Limb (tissue), 2 donors: ENCODE measurements around the gene KRTDAP.

Source experiments
- DNase-seq, 2 donors: peaks; one replicate each; pipeline ENCODE4 v3.0.0-alpha.2; 2016; ENCODE audit errors: extremely low spot score in 2 of 2

KRTDAP gene

GRCh38 chr19:35490364-35490763 lies at the start of gene KRTDAP:
TSS of gene KRTDAP (minus strand) at chr19:35490464. CDS start at chr19:35490442, 22 bp downstream.
- DNase-seq = no peak

GRCh38 chr19:35539850-35540249 lies 49.6 kb upstream of the KRTDAP start:
- no peak for DNase-seq

DNA sequence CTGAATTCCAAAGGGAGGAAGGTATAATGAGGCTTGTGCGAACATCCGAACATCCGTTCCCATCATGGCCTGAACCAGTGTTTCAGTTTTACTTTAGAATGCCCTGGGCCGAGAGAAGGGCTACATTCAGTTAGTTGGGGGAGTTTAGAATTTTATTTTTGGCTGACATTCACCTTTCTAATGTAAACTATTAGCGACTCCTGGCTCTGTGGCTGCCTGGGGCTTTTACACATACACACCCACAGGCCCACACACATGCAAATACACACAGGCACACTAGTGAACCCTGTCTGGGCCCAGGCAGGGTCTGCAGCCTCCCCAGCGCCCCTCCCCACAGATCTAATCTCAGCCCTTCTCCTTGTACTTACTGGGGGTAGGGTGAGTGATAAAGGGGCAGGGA lies 49.0 kb upstream of the KRTDAP start:
- no peak for DNase-seq

- no peak for DNase-seq
These were observed 44.7 kb upstream of the KRTDAP start for GRCh38 chr19:35534803-35535480.

DNA sequence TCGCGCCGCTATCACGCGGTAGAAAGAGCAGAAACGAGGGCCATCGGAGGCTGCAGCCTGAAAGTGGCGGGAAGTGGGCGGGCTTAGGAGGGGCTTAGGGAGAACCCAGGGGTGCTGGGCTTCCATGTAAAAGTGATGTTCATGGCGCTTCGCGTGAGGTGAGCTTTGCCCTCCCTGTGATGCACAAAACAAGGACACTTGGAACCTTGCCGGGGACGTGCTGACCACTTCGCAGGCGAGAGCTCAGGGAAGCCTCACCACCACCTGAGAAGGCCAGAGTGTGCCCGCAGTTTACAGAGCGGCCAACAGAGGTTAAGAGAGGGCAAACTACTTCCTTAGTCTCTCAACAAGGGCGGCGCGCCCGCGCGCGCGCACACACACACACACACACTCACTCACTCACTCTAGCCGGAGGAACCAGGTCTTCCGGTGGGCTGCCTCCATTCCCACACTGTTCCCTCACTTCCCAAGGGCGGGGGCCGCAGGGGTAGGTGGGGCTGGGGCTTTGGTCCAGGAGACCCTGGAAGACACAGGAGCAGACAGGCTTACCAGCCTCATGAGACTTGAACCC lies 43.6 kb upstream of the KRTDAP start:
- no peak for DNase-seq

DNA sequence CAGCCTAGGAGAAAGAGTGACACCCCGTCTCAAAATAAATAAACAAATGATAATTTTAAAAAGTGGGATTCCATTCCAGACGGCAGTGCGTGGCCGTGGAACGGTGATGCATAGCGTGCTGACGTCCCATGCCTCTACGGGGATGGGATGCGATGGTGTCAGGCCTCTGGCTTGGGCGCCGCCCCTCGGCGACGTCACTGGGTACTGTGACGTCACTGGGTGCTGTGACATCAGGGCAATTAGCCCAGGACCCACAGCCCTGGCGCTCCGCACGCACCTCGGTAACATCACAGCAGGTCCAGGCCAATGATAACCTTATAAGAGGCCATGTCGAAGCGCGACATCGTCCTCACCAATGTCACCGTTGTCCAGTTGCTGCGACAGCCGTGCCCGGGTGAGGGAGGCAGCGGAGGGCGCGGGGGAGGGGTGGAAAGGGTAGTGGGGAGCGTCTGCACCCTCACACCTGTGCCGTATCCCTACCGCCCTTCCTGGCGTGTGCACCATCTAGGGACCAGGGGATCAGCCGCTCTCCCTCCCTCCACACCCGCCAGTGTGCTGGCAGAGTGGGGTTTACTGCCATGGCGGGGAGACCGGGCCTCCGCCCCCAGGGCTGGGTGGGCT lies 43.0 kb upstream of the KRTDAP start, which contains the start of gene GAPDHS:
GAPDHS (plus strand) TSS at position 256 of the 621 bp plus-strand sequence; CDS start at position 328, 72 bp downstream.
- DNase-seq = no peak

- DNase-seq = no peak
These were observed 41.0 kb upstream of the KRTDAP start for GRCh38 chr19:35531291-35531690.

DNA sequence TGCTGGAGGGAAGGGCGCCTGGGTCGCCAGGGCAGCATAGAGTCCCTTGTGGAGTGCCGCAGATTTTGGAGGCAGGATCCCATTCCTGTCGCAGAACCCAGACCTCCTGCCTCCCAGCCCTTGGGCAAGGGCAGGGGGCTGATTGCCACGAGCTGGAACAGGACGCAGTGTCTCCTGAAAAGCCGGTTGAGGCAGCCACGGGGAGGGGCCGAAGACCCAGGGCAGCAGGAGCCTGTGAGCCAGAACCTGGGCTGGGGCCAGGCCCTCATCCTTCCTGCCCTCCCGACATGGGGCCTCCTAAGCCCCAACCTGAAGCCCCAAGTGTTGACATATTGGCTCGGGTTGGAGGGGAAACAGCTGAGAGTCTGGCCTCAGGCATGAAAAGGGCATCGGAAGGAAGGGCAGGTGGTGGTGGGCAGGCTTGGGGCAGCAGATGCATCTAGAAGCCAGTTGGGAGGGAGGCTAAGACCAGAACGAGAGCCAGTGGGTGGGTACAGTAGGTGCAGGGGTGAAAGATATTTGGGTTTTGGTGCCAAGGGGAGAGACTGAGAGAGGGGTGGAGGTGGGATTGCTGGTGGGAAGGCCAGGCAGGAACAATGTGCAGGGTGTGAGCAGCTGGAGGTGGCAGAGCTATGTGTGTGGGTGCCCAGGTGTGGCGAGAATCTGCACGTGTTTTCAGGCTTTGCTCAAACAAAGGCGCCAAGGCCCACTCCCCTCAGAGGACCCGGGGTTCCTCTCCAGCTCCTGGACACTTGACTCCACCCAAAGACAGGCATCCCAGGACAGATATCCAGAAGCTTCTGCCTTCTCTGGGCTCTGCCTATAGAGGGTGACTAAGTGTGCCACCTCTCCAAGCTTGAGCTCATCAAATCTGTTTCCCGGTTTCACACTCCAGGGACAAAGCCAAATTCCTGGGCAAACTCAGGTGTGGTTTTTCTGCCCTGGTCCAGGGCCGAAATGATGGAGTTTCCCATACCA lies 39.3 kb upstream of the KRTDAP start:
- no peak for DNase-seq

GRCh38 chr19:35528218-35529038 lies 38.2 kb upstream of the KRTDAP start, which contains the start of gene SBSN:
TSS of gene SBSN (minus strand) at chr19:35528311. CDS start at chr19:35528281, 30 bp downstream.
- DNase-seq = no peak

DNA sequence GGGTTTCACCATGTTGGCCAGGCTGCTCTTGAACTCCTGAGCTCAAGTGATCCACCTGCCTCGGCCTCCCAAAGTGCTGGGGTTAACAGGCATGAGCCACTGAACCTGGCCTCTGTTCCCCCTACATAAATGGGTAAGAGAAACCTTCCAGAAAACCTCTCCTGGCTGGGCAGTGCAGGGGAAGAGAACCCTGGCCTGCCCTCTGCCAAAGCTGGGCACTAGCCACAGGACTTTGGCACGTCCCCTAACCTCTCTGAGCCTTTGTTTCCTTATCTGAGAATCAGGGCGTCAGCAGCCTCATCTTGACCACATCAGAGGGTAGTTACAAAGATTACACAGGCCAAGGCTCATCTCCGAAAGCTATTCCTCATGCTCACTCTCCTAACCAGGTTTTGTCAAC lies 35.6 kb upstream of the KRTDAP start:
- DNase-seq = no peak

DNA sequence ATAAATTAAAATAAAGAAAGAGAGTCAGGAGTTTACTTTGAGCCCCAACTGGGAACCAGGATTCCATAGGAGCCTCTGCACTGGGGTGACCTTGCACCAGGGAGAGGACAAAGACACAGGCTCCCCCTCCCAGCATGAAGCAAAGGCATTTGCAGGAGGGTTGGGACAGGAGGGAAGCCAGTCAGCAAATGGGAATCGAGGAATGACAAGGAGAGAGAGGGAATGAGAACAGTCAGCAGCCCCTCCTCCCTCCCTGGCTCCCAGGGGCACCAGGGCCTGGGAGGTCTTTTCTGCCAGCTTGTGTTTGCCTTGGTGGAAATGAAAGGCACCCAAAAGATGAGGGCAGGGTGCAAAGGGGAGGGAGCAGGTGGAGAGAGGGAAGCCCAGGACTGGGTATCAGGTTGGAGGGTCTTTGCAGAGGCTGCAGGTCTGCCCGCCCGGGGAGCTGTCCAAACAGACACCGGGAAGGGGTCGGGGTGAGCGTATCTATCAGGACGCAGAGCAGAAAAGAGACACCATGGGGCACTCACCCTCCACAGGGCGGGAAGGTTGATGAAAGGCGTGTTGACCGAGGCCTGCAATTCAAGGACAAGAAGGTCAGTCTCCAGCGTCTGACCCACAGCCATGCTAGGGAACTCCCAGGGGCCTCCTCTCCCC lies 34.0 kb upstream of the KRTDAP start:
- no peak for DNase-seq

DNA sequence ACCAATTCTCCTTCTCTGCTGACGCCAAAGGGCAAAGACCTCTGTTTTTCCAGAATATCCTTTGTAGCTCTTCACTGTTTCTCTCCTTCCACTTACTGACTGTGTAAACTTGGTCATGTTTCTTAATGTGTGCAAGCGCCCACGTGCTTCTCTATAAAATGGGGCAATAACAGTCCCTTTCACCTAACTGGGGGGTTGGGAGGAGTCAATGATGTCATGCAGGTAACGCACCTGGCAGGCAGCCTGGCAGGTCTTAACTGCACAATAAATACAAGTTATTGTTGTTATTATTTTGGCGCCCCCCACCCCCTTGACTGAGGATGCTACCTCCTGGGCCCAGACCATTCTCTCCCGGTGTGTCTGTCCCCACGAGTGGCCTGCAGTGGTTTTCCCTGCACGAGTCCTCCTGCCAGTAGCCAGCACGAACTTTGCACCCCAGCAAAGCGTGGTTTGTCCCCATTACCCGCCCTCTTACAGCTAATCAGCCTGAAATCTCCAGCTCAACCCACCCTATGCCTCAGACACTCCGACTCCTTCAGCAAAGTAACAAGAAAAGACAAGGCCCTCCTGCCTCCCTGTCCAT lies 32.6 kb upstream of the KRTDAP start:
- no peak for DNase-seq

DNA sequence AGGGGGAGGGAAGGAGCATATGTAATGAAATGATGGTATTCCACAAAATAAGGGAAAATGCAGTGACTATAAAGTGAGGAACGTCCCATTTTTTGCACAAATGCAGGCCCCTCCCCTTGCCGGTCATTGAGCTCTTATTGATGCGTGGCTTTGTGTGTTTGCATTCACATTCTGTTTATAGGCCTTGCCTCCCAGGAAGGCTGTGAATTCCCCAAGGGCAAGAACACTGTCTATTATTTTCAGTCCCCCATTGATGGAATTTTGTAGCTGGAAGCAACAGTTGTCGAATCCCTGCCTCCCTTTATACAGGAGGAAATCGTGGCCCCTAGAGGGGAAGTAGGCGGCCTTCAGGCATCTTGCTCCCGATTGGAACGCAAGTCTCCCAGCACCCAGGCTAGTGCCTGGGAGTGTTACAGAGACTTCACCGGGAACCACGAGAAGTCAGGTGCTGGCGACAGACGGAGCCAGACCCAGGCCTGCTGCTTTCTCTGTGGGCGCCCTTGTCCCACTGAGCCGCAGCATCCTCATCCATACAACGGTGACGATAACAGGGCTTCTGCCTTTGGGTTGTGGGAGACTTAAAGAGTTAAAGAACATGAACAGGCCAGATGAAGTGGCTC lies 31.0 kb upstream of the KRTDAP start:
- no peak for DNase-seq

- DNase-seq = no peak
These were observed 29.0 kb upstream of the KRTDAP start for GRCh38 chr19:35519291-35519690.

DNA sequence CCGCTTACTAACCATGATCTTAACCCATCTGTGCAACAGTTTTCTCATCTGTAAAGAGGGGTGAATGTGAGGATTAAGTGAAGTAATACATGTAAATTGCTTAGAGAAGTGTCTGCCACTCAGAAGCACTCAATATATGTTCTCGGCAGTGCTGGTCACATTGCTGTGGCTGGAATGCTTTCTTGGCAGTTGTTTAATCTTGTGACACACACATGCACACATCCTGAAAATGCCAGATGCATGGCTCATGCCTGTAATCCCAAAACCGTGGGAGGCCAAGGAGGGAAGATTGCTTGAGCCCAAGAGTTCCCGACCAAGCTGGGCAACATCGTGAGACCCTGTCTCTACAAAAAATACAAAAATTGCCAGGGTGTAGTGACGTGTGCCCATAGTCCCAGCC lies 28.0 kb upstream of the KRTDAP start:
- DNase-seq = no peak

- no peak for DNase-seq
These were observed 27.1 kb upstream of the KRTDAP start for GRCh38 chr19:35517342-35517741.

DNA sequence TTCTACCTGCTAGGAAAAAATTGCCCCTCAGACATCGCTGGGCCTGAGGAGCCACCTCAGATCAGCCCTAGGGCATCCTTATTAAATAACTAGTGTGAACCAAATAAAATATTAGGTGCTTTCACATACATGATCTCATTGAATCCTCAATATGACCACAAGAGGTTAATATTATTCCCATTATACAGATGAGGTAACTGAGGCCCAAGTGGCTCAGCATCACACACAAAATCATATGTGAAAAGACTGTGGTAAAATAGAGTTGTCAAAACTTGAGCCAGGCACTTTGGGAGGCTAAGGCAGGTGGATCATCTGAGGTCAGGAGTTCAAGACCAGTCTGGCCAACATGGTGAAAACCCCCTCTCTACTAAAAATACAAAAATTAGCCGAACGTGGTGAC lies 26.0 kb upstream of the KRTDAP start:
- DNase-seq = no peak

DNA sequence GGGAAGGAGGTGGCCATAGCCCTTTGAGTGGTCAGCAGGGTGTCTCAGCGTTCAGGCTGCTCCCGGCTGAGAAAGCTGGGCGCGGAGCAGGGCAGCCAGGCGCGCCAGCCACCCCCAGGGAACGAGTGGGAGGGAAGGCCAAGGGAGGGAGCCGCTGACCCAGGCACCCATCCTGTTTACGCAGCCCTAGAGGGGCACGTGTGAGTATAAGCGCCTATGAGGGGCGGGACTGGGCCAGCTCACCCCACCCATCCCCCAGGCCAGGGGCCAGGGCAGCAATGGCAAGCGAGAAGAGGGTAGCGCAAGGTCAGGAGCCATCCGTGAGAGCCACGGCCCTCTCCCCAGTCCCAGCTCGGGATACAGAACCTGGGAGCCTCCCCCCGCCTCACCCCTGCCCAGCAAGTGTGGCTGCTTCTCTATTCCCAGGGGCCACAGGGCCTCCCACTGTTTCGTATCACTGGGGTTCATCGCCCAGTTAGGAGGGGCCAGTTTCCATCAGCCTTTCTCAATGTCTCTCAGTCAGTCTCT lies 24.1 kb upstream of the KRTDAP start:
- no peak for DNase-seq

DNA sequence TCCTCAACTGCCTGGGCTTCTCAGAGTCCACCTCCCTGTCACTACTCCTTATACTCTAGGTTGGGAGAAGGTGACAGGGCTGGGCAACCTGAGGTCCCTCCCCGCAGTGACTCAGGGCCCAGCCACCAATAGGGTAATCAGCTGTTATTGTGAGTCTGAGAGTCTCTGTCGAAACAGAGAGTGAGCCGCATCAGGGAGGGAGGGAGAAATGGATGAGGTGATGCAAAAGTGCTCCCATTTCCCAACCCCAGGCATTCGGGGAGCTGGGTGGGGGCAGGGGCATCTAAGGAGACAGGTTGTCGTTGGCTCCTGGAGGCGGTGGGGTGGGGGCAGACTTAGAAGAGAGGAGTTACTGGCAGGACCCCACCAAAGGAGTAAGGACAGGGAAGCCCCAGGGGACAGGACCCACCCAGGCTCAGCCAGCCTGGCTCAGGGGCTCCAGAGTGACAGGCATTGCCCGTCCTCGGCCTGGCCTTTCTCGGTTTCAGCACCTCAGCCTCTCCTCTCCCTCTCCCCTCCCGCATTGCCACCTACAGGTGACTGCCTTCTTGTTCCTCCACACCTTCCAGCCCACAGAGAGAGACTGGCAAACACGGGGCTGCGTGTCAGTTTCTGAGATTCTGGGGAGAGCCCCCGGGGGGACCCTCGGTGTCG lies 23.5 kb upstream of the KRTDAP start, which contains the start of gene DMKN:
DMKN (minus strand) TSS at position 22 of the 654 bp plus-strand sequence. CDS start 174 bp downstream, outside the sequence.
- no peak for DNase-seq
